Skeletal muscle cell (primary cell): ENCODE results near the gene ZDBF2.
"Not testable (repeated sequence)": the region's sequence is repeated elsewhere in the genome, so short reads cannot be mapped to it uniquely, and the experiment has no call there.

ENCODE experiments used
- DNase-seq: peaks from one replicate; pipeline ENCODE4 v3.0.0-alpha.2; 2010; ENCODE audit warnings: low read depth
- H3K4me3 ChIP-seq: 2 replicates; pipeline ENCODE4 v1.5.1; 2011; ENCODE audit warnings: low read depth, mild to moderate bottlenecking, control low read depth, low read length, moderate library complexity

Gene ZDBF2

DNA sequence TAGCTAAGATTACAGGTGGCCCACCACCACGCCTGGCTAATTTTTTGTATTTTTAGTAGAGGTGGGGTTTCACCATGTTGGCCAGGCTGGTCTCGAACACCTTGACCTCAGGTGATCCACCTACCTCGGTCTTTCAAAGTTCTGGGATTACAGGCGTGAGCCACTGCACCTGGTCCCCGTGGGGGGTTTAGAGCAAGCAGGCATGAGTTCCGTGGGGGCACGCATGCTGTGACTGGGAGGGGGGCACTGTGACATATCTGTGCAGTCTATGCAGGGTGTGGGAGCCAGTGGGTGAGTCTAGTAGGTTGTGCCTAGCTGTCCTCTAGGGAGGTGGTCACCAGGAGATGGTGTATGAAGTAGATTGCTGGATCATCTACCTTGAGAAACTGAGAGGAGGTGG is 16.6 kb upstream of the ZDBF2 start:
- DNase-seq: no peak
- no peak overlapping the region for H3K4me3 ChIP-seq

DNA sequence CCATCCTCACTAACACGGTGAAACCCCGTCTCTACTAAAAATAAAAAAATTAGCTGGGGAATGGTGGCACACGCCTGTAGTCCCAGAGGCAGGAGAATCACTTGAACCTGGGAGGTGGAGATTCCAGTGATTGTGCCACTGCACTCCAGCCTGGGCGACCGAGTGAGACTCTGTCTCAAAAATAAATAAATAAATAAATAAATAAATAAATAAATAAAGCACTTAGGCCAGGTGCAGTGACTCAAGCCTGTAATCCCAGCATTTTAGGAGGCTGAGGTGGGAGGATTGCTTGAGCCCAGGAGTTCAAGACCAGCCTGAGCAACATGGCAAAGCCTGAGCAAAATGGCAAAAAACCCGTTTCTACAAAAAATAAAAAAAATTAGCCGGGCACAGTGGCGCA is 15.8 kb upstream of the ZDBF2 start:
- not testable (repeated sequence) for DNase-seq

DNA sequence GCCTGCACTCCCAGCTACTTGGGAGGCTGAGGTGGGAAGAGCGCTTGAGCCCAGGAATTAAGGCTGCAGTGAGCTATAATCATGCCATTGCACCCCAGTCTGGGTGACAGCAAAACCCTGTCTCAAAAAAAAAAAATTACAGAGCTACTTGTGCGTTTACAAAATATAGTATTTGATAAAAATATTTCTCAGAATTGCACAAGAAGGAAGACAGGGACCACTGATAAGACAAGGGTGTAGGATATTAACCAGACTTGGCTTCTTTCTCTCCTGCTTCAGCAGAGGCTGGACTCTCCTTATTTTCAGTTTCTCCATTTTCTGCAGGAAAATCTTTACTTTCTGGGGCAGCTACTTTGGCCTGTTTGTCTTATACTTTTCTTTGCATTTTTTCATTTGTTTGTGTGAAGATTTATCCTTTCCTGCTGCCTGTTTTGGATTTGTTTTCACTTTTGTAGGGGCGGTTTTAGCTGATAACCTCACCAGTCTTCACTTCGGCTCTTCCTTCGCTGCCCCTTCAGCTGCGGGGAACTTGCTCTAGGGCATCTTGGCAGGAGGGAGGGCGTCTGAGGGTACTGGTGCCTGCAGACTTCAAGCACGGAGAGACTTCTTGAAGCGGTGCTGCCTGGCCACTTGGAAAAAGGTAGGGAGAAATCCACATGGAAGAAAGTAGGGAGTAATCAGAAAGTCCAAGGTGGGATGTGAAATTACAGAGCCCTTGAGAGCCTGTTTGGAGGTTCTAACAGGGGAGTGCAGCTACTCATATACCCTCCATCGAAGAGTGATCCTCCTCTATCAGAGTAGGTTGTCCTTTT is 14.9 kb upstream of the ZDBF2 start:
- no peak overlapping the region for H3K4me3 ChIP-seq
- DNase-seq: no peak

More for the DNA sequence above, 15.8 kb upstream of the ZDBF2 start:
- not testable (repeated sequence) for H3K4me3 ChIP-seq

DNA sequence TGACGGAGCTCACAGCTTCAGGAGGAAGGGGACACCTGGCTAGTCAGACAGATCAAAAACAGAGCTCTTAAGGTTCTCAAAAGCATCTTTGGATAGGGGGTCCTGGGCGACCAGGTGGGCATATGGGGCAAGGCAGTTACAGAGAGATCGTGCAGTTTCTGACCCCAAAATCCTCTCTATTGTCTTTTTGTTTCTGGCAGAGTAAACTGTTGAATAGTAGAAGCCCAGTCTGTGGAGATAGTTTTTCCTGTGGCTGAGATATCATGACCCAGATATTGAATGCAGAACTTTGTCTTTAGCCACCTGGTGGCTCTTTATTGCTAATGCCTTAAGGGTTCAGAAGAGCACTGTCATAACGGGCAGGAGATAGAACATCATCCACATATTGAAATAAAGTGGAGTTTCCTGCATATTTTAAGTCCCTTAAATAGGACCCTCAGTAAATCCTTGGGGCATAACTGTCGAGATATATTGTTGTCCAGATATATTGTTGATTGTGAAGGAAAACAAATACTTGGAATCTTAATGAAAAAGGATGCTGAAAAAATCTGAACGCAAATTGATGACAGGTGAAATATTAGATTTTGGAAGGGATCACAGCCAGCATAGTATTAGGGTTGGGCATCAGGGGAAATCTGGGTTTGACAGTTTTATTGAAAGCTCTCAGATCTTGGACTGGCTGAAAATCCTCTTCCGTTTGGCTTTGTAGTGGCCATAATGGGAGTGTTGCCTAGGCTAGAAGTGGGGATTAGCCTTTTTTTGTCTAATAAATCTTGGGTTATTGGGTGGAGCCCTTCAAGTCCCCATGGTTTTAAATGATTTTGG is 14.1 kb upstream of the ZDBF2 start:
- H3K4me3 ChIP-seq: no peak overlapping the region
- DNase-seq: no peak

DNA sequence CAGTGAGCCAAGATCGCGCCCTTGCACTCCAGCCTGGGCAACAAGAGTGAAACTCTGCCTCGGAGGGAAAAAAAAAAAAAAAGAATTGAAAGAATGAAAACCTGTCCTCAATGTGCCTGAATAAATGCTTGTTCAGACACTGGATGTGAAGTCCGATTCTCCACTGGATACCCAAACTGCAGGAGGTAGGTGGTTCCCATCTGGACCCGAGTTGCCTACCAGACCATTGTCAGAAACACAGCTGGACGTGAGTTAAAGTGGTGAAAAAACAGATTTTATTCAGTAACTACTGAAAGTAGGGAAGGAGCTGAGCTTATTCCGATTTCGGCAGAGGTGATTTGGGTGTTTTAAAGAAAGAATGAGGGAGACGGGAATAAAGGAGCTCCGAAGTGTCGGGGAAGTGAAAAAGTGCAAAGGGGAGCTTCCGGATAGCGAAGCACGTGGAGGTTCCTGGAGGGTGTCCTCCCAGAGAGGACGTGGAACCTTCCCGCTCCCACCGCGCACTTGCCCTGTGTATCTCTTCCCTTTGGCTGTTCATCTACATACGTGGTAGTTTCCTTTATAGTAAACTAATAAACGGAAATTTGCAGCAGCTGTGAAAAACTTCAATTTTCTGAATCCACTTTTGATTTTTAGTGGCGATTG is 10.4 kb upstream of the ZDBF2 start:
- no peak overlapping the region for H3K4me3 ChIP-seq
- DNase-seq: no peak

DNA sequence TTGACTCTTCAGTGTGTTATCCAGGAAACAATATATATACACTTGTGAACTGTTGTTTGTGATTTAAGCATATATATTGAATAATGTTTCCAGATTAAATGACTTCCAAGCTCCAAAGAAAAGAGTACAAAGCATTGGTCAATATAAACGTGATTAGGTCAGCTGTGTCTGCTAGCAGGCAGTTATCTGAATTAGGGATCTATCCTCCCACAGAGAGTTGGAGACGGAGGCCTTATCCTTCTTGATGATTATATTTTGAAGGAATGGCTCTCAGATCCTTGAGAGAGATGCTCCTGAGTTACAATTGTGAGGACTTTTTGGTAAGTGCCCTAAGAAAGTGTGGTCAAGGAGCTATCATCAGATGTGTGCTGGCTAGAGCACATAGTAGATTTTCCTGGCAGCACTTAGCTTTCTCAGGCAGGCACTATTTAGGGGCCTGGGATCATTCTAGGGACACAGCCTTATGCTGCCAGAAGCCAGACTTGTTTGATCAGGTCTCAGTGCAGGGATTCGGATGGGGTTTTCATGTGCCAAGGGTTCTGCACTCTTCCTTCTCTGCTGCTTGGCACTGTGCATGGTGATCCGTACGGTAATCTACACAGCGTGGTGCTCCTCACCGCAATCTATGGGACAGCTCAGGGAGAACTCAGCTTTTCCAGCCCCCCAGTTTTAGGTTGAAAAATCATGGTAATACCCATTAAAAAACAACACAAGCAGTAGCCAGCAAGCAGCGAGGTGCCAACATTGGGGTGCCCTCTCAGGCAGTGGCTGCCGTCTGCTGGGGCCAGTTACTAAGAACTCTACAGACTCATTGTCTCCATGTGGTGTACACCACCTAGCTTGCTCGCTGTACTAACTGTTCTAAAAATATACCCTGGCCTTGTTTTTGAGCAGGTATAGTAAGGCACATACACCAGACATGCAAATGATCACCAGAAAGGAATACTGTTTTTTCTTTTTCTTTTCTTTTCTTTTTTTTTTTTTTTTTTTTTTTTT is 8.0 kb upstream of the ZDBF2 start:
- H3K4me3 ChIP-seq: no peak overlapping the region
- DNase-seq: no peak

DNA sequence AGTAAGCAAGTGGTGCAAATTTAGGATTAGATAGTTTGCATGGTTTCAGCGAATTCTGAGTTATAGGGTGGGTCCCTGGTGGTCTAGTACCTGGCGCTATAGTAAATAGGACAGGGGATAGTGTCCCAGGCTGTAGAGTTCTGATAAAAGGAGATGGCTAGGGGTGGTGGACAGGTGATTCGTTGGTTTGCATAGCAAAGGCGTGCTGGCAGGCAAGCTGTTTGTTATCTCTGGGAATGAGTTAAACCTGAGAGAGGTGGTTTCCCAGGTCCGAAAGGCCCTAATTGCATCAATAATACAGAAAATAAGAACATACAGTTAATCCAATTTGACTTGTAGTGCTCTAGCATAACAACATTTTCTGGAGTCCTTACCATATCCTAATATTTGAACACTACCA is 6.9 kb upstream of the ZDBF2 start:
- no peak for DNase-seq

DNA sequence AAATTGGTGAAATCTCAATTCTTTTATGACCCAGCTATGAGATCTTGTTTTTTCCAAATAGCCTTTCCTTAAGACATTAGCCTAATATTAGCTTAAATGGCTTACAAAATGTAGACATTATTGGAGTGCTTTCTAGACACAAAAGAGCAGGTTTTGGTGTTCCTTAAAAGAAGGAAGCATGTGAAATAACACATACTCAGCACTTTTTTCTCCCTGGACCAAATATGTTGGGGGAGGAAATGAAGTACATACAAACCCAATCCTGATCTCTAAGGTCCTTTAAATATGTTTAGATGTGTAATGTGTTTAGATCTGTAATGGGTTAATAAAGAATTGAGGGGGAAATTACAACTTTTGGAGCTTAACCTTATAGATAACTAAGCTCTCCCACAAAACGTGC is 3.4 kb upstream of the ZDBF2 start:
- no peak for DNase-seq
- H3K4me3 ChIP-seq: no peak overlapping the region

More for the DNA sequence above, 6.9 kb upstream of the ZDBF2 start:
- no peak overlapping the region for H3K4me3 ChIP-seq

DNA sequence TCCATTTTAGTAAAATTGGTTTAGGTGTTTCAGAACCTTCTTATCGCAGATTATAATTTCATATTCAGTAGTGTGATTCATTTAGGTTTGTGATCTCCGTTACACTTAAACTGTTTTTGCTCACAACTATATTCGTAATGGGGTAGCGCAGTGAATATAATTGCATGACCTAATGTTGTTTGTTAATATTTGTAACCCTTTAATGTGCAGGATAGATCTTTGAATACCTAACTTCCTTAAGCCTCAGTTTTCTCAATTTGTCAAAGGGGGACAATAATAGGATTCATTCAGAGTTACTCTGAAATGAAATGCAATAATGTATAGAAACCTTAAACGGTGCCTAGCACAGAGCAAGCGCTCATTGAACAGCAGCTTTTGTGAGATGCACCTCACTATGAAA is 558 bp upstream of the ZDBF2 start:
- no peak for DNase-seq
- H3K4me3 ChIP-seq: peak overlapping the region; percentile 57

DNA sequence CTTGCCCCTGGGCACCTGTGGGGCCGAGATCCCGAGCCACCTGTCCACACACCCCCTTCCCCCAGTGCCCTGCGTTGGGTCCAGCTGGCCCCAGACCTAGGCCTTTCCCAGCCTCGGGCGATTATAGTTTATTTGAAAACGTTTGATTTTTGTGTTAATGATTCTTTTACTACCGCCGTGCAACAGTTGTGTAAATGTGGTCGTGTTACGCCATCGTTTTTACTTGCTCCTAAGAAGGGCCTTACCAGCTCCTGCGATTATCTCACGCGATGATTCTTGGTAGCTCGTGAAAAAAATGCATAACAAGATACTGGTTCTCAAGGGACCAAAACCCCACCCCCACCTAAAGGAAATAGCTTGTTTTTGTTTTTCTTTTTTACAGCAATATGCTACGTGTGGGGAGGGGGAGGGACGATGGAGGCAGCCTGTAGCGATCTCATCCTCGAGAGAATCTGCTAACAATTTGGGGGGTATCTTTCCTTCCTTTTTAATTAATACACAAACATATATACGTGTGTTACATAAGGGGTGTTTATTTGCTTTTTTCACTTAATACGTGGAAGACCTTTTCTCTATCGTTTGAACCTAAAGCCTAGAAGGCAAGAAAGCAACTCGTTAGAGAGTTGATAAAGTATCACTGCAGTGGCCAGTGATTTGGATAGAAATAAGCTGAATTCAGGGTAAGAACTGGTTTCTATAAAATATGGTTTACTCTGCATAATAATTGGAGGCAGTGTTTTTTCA is 1.0 kb downstream of the ZDBF2 start:
- peak overlapping the region; percentile 57 for H3K4me3 ChIP-seq
- peak; percentile 8 for DNase-seq

DNA sequence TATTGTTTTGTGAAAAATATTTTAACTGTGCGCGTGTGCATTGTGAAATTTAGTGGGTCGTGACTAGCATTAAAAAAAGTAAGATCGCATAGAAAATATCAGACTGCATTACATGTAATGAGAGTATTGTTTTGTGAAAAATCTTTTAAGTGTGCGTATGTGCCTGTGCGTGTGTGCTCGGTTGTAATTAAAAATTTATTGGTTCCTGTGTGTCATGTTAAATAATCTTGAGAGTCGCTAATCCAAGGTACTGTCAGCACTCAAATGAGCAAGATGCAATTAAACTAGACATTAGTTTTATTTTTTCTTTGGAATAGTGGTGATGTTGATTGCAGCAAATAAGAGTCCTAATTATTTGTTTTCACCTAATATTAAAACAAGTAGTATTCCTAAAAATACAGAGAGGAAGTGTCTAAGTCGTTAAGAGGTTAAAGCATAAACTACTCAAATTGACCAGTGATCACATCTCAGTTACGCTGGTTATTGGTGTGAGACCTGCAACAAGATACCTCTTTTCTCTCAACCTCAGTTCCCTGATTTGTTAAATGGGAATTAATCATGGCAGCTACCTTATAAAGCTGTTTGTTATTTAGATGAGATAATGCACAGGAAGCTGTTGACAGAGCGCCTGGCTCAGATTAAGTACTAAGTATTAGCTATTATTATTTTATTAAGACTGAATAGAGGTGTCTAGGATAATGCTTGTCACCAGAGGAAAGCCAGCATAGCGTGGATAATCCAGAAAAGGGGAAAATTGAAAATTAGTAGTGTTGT is 1.9 kb downstream of the ZDBF2 start:
- DNase-seq: no peak
- peak overlapping the region; percentile 57 for H3K4me3 ChIP-seq

DNA sequence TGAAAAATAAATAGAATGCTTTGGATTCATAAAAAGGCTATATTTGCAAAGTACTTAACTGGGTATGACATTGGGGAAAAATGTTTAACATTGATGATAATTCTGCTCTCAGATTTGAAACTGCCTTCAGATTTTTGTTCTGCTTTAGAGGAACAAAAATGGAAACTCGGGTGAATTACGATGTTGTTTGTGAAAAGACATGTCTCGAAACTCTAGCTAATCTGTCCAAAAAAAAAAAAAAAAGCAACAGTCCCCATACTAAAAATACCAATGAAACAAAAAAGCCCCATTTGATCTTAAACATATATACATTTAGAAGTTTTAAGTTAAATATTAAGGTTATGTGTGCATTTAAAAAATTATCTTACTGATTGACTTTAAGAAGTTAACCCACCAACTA is 3.0 kb downstream of the ZDBF2 start:
- no peak overlapping the region for H3K4me3 ChIP-seq
- DNase-seq: no peak

DNA sequence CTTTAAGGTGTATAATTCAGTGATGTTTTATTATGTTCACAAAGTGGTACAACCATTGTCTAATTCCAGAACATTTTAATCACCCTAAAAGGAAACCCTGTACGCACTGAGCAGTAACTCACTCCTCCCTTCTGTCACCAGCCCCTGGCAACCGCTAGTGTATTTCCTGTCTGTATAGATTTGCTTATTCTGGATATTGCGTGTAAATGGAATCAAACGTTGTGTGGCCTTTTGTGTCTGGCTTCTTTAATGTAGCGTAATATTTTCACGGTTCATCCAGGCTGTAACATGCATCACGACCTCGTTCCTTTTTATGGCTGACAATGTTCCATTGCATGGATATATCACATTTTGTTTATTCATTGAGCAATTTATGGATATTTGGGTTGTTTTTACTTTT is 8.3 kb downstream of the ZDBF2 start:
- DNase-seq: no peak
- H3K4me3 ChIP-seq: no peak overlapping the region

DNA sequence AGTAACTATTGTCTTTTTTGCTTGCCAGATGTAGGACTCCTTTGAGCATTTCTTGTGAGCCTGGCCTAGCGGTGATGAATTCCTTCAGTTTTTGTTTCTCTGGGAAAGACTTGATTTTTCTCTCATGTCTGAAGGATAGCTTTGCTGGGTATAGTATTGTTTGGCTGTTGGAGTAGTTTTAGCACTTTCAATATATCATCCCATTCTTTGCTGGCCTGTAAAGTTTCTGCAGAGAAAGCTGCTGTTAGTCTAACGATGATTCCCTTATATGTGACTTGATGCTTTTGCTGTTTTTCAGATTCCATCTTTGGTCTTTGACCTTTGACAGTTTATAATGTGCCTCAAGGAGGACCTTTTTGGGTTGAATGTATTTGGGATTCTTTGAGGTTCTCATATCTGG is 12.7 kb downstream of the ZDBF2 start:
- DNase-seq: no peak
- H3K4me3 ChIP-seq: no peak overlapping the region

DNA sequence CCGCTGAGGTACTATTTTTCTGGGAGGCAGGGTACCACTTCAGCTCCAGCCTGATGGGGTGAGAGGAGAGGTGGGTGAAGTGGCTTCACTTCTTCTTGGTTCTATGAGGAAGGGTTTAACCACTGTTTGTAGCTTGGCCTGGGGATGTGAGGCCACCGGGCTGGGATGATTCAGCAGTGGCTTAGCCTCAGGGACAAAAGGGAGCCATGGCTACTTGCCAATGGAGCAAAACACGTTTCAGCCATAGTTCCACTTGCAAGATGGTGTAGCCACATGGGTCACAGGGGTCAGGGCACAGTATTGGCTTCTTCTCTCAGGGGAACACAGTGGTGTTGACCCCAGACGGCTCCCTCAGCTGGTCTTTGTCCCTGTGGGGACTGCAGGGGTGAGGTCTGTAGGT is 14.9 kb downstream of the ZDBF2 start:
- DNase-seq: no peak

DNA sequence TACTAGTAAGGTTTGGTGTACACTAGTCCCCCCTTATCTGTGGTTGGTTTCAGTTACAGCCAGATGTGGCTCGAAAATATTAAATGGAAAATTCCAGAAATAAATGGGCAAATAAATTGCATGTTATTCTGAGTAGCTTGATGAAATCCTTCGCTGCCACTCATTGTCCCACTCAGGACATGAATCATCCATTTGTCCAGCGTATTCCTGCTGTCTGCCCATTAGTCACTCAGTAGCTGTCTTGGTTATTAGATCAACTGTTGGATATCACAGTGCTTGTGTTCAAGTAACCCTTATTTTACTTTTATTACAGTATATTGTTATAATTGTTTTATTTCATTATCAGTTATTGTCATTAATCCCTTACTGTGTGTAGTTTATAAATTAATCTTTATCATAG is 21.7 kb downstream of the ZDBF2 start:
- peak; percentile 9 for DNase-seq

More for the DNA sequence above, 14.9 kb downstream of the ZDBF2 start:
- H3K4me3 ChIP-seq: no peak overlapping the region

DNA sequence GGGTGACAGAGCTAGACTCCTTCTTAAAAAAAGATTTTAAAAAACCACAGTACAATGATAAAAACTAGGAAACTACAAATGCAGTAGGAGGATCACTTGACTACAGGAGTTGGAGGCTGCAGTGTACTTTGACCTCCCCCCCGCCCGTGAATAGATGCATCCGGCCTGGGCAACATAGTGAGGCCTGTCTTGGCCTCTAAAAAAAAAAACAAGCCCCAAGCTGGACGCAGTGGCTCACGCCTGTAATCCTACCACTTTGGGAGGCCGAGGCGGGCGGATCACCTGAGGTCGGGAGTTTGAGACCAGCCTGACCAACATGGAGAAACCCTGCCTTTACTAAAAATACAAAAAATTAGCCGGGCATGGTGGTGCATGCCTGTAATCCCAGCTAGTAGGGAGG is 25.1 kb downstream of the ZDBF2 start:
- not testable (repeated sequence) for H3K4me3 ChIP-seq, DNase-seq

More for the DNA sequence above, 21.7 kb downstream of the ZDBF2 start:
- H3K4me3 ChIP-seq: no peak overlapping the region
